Testis (tissue), 5 donors: Measurements from ENCODE around the gene CIDEB. TPM values are rescaled to one million over a fixed set of nuclear protein-coding genes. Genes with fewer than 3 reads are reported as not detected.
A peak's percentile ranks its signal among the peaks of the same experiment; 100 is the strongest.
"Not testable (repeated sequence)": the region's sequence is repeated elsewhere in the genome, so short reads cannot be mapped to it uniquely, and the experiment has no call there.

ENCODE experiments used
- DNase-seq: peaks from one replicate; pipeline ENCODE4 v3.0.0-alpha.2; 2019
- H3K27ac ChIP-seq, 2 donors: fragments of 200-600 bp; sonication (generic); one replicate each; pipeline ENCODE4 v1.5.1; 2019
- H3K27me3 ChIP-seq: fragments of 200-600 bp; sonication (generic); one replicate; pipeline ENCODE4 v1.5.1; 2019
- H3K36me3 ChIP-seq: fragments of 200-600 bp; sonication (generic); one replicate; pipeline ENCODE4 v1.5.1; 2017; ENCODE audit warnings: low read depth; ENCODE audit errors: missing control alignments
- H3K4me1 ChIP-seq: fragments of 200-600 bp; sonication (generic); one replicate; pipeline ENCODE4 v1.5.1; 2019
- H3K4me3 ChIP-seq, 2 donors: fragments of 200-600 bp; sonication (generic); one replicate each; pipeline ENCODE4 v1.5.1; 2017 to 2019
- H3K9me3 ChIP-seq: fragments of 200-600 bp; sonication (generic); one replicate; pipeline ENCODE4 v1.5.1; 2017
- CTCF ChIP-seq, 3 experiments: fragments of 450-650 bp in 2 of 3; fragments of 200-600 bp in 1 of 3; sonication (generic) in 1 of 3; IDR thresholded peaks; one replicate each; pipeline ENCODE4 v1.5.1; 2016 to 2019; ENCODE audit warnings: antibody characterized with exemption in 3 of 3, mild to moderate bottlenecking in 2 of 3, moderate library complexity in 1 of 3
- POLR2A ChIP-seq: fragments of 450-650 bp; IDR thresholded peaks from one replicate; pipeline ENCODE4 v1.6.1; 2017; ENCODE audit warnings: antibody characterized with exemption, mild to moderate bottlenecking, moderate library complexity
- WGBS, 2 donors: methylation state at CpG; one replicate each; pipeline ENCODE4 v1.1.5; 2018; 5-methylcytosine and 5-hydroxymethylcytosine counted together
- intact Hi-C: fragments of 100-400 bp; cut with DNase I; formaldehyde crosslinking; loops from one replicate; pipeline ENCODE4 v1.15.1; 2023; ENCODE audit warnings: low total_unique reads
- long read RNA-seq, 2 donors: transcript quantifications; one replicate each; lab custom pipeline, GENCODE V29; 2026
- polyA plus RNA-seq: library from polyadenylated mRNA; stranded (reverse); fragments of 350-450 nt; fragmentation: Illumina TruSeq; extraction: RNeasy Lipid Tissue Mini Kit (QIAGEN cat#74804); gene quantifications from one replicate; pipeline ENCODE4 v1.2.3, GENCODE V29; 2014; ENCODE audit warnings: low read depth, low replicate concordance; ENCODE audit not compliant: insufficient read depth
- total RNA-seq, 2 donors: library from RNA; depleted of rRNA; stranded (reverse); fragments of >200 nt; gene quantifications; one replicate each; pipeline ENCODE4 v1.2.3, GENCODE V29; 2016

Gene CIDEB
- total RNA-seq (1 to 10 TPM; 3.8 to 6.6 TPM), polyA plus RNA-seq (7.0 TPM)
- long read RNA-seq, donor 1, partial matches to known transcripts = 0 of 5 reads
- long read RNA-seq, donor 1, other reads (novel, unspliced or antisense) = 0 of 5 reads
- long read RNA-seq, donor 2, partial matches to known transcripts = 0 of 1 reads
- long read RNA-seq, donor 2, other reads (novel, unspliced or antisense) = 0 of 1 reads

- WGBS, 2 donors = 61 to 63% methylated on average over 6 of the region's 6 CpGs
- intact Hi-C loops = no loop called here
- H3K36me3 ChIP-seq = no peaks in the 10 kb centered on the region
These were observed at the start of gene CIDEB for GRCh38 chr14:24307575-24308341. TSS of gene CIDEB (minus strand) at chr14:24307977. CDS start at chr14:24307858, 119 bp downstream.

GRCh38 chr14:24356208-24356607, 48.4 kb upstream of the CIDEB start:
- H3K27ac ChIP-seq = no peak overlapping the region
- WGBS, 2 donors = 90 to 95% methylated on average over 4 of the region's 4 CpGs
- intact Hi-C loops = no loop called here
- peaks cover 4% of the 10 kb centered on the region for H3K4me1 ChIP-seq
- H3K9me3 ChIP-seq = no peaks in the 10 kb centered on the region
- TF ChIP-seq CTCF (IDR thresholded peaks at IDR 0.05) (no peak), POLR2A (no peak)
- no peak overlapping the region for H3K4me3 ChIP-seq
- H3K27me3 ChIP-seq = no peaks in the 10 kb centered on the region
- H3K36me3 ChIP-seq = no peaks in the 10 kb centered on the region
- no peak for DNase-seq

More at GRCh38 chr14:24307575-24308341, at the start of gene CIDEB:
- Histone ChIP-seq H3K27ac (no peak within 1 kb of the TSS), H3K9me3 (no peaks in the 10 kb centered on the region), H3K4me3 (no peak within 1 kb of the TSS), H3K27me3 (no peaks in the 10 kb centered on the region), H3K4me1 (peaks cover 15% of the 10 kb centered on the region)
- TF ChIP-seq POLR2A (no peak), CTCF (IDR thresholded peaks at IDR 0.05) (peak; percentile 61 to 91 (median 80))
- peak; percentile 73 for DNase-seq

GRCh38 chr14:24355009-24355408, 47.2 kb upstream of the CIDEB start:
- Histone ChIP-seq H3K9me3 (no peaks in the 10 kb centered on the region), H3K4me3 (no peak overlapping the region), H3K27ac (no peak overlapping the region), H3K27me3 (no peaks in the 10 kb centered on the region), H3K4me1 (peaks cover 4% of the 10 kb centered on the region), H3K36me3 (no peaks in the 10 kb centered on the region)
- 90 to 94% methylated on average over 7 of the region's 7 CpGs for WGBS, 2 donors
- no peak for TF ChIP-seq CTCF (IDR thresholded peaks at IDR 0.05)
- intact Hi-C loops = no loop called here
- DNase-seq = no peak

- DNase-seq, H3K27me3 ChIP-seq, intact Hi-C loops, H3K4me1 ChIP-seq, H3K36me3 ChIP-seq, H3K9me3 ChIP-seq, H3K27ac ChIP-seq, H3K4me3 ChIP-seq: not testable (repeated sequence)
- WGBS, 2 donors = 90 to 94% methylated on average over 3 of the region's 3 CpGs
These were observed 46.7 kb upstream of the CIDEB start for GRCh38 chr14:24354482-24354825.

- 79 to 88% methylated on average over 5 of the region's 5 CpGs for WGBS, 2 donors
- no peaks in the 10 kb centered on the region for H3K27me3 ChIP-seq
- H3K36me3 ChIP-seq = no peaks in the 10 kb centered on the region
- no peak for DNase-seq
- H3K9me3 ChIP-seq = no peaks in the 10 kb centered on the region
- TF ChIP-seq POLR2A (no peak), CTCF (IDR thresholded peaks at IDR 0.05) (no peak)
- H3K27ac ChIP-seq = no peak overlapping the region
- H3K4me1 ChIP-seq = peaks cover 4% of the 10 kb centered on the region
- intact Hi-C loops = no loop called here
- no peak overlapping the region for H3K4me3 ChIP-seq
These were observed 46.0 kb upstream of the CIDEB start for GRCh38 chr14:24353559-24354481.
